Activated CD4-positive, alpha-beta T cell treated with anti-CD3 and anti-CD28 coated beads, Interleukin-2, amount 50 U/mL, for 48 hours (primary cell): ENCODE results near the gene TMEM120A.

Experiments used
- DNase-seq, 2 experiments: peaks; one replicate each; pipeline ENCODE4 v3.0.0-alpha.2; 2020

Gene TMEM120A

GRCh38 chr7:75957021-75957736 lies 37.2 kb downstream of the TMEM120A start:
- no peak for DNase-seq

GRCh38 chr7:75955331-75955955 lies 39.0 kb downstream of the TMEM120A start:
- no peak for DNase-seq

- no peak for DNase-seq
Observed at GRCh38 chr7:75953931-75954330, 40.5 kb downstream of the TMEM120A start.

- no peak for DNase-seq
Observed at GRCh38 chr7:75953431-75953830, 41.0 kb downstream of the TMEM120A start.

GRCh38 chr7:75951506-75951905 lies 42.9 kb downstream of the TMEM120A start:
- no peak for DNase-seq

GRCh38 chr7:75950111-75950681 lies 44.2 kb downstream of the TMEM120A start:
- no peak for DNase-seq

GRCh38 chr7:75948179-75948578 lies 46.2 kb downstream of the TMEM120A start:
- no peak for DNase-seq

- no peak for DNase-seq
Observed at GRCh38 chr7:75946207-75946855, 48.1 kb downstream of the TMEM120A start.

GRCh38 chr7:75945297-75946168 lies 48.9 kb downstream of the TMEM120A start:
- DNase-seq: no peak

- no peak for DNase-seq
Observed at GRCh38 chr7:75944507-75944906, 49.9 kb downstream of the TMEM120A start.

GRCh38 chr7:75943864-75944263 lies 50.5 kb downstream of the TMEM120A start:
- no peak for DNase-seq

- DNase-seq: no peak
Observed at GRCh38 chr7:75938921-75939320, 55.5 kb downstream of the TMEM120A start.

GRCh38 chr7:75937958-75938786 lies 56.2 kb downstream of the TMEM120A start:
- DNase-seq: no peak
